COLO829 (cell line): ENCODE measurements around the gene CST7.
"Not testable (repeated sequence)": the region's sequence is repeated elsewhere in the genome, so short reads cannot be mapped to it uniquely, and the experiment has no call there.

Experiments used
- DNase-seq: peaks from one replicate; pipeline ENCODE4 v3.0.0; 2012; ENCODE audit warnings: low spot score

Gene CST7, protein sequence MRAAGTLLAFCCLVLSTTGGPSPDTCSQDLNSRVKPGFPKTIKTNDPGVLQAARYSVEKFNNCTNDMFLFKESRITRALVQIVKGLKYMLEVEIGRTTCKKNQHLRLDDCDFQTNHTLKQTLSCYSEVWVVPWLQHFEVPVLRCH

GRCh38 chr20:24948939-24949679 is at the start of gene CST7:
Gene CST7, plus strand, starts transcription at chr20:24949269. Its CDS starts 237 bp downstream, at chr20:24949506.
- no peak for DNase-seq

DNA sequence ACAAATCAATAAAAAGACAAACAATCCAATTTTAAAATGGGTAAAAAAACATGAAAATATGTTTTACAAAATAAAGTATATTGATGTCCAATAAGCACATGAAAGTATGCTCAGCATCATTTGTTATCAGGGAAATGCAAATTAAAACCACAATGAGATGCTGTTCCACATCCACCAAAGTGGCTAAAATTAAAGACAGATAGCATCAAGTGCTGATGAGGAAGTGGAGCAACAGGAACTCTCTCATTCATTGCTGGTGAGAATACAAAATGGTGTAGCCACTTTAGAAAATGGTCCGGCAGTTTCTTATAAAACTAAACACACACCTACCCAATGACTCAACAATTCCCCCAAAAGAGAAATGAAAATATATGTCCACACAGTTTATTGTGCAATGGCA is 42.3 kb upstream of the CST7 start:
- DNase-seq = no peak

GRCh38 chr20:24908642-24909041 is 40.4 kb upstream of the CST7 start:
- DNase-seq = no peak

GRCh38 chr20:24909086-24909780 is 39.8 kb upstream of the CST7 start:
- DNase-seq = no peak

DNA sequence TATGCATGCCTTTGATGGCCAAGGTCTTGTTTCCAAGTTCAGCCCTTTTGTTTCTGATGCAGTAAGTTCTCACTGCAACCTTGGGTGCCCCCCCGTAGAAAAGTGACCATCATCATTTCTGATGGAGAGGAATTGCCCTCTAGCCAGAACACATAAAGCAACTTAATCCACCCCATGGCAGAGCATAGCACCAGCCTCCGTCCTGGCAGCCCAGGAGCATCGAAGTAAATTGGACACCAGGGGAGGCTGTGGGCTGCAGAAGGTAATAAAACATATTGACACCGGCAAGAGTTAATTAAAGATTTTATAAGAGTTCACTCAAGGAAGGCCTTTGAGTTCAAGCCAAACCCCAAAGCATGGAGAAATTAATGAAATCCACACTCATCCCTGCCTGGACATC is 39.2 kb upstream of the CST7 start:
- DNase-seq = no peak

DNA sequence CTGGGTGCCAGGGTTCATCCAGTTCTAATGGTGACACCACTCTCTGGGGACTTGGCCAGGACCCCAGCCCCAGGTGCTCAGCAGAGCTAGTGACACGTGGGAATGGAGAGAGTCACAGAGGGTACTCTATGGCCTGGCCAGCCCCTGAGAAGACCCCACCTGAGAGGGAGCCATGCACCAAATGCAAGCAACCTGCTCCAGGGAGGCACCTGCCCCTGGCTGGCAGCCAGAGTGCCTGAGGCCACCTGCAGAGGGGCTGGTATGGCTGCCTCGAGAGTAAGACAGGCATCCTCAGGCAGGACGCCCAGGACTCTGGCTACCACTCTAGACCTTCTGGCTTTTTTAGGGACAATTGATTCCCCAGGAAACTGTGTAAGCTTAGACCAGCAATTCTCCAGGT is 38.6 kb upstream of the CST7 start:
- no peak for DNase-seq

GRCh38 chr20:24911461-24911860 is 37.6 kb upstream of the CST7 start:
- DNase-seq = no peak

DNA sequence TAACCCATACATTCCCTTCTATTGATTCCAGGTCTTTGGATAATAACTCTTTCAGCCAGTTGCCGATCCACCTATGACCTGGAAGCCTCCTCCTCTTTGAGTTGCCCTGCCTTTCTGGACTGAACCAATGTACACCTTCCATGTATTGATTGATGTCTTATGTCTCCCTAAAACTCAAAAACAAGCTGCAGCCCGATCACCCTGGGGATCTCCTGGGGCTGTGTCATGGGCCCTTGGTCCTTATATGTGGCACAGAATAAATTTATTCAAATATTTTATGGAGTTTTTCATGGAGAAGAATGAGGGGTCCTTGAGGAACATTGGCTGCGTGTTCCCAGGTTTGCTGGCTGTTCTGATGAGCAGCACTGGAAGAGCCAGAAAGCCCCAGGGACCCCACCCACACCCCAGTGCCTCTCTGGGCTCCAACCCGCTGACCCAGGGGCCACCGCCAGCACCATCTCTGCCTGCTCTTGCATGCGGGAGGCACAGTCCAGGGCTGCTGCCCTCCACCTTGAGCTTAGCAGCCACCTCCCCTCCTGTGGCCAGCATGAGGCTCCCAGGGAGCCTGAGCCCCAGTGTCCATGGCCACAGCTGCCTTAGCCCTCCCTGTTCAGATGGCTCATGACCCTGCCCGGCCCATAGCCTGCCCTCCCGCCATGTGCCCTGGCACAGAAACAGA is 36.5 kb upstream of the CST7 start:
- DNase-seq = no peak

GRCh38 chr20:24913076-24913628 is 35.9 kb upstream of the CST7 start:
- DNase-seq = no peak

DNA sequence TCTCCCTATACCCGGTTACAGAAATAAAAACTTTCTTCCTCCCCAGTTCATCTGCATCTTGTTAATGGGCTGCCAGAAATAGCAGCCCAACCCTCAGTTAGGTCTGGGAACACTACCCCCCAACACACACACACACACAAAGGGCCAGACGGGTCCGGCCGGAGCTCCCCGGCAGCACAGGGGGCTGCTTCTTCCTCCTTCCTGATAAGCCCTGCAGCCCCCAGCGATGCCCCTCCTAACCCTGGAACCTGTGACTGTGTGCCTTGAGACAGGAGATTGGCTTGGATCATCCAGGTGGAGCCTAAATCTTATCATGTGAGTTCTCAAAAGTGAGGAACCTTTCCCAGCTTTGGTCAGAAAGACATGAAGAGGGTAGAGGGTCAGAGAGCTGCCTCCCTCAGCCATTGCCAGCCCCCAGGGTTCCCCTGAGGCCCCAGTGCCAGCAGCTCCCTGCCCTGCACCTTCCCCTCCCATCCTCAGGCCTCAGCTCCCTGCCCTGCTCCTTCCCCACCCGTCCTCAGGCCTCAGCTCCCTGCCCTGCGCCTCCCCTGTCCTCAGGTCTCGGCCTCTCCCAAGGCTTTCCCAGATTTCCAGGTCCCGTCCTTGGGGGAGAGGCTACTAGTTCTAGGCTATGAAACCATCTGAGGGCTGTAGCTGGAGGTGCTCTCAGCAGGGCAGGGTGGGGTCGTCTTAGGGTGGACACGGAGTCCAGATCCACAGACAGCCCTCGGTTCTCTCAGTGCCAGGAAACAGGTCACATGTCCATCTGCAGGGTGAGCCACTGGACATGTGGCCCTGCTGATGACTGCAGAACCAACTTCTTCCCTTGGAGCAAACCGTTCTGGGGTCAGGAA is 34.5 kb upstream of the CST7 start:
- no peak for DNase-seq

DNA sequence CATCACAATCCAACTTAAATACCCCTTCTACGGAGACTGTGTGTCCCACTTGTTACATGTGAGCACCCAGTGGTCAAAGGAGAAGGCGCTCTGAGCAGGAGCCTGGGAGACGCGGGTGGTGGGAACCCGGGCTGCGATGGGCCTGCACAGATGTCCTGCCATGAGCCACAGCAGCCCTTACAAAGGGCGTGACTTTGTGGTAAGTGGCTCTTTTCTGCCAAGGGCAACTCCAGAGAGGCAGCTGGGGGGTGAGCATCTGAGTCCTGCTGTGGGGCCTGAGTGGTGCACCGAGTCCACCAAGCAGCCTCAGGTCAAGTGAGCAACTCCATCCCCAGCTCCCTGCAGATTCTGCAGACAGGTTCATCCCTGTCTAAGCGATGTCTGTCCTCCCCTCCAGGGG is 33.6 kb upstream of the CST7 start:
- DNase-seq = no peak

DNA sequence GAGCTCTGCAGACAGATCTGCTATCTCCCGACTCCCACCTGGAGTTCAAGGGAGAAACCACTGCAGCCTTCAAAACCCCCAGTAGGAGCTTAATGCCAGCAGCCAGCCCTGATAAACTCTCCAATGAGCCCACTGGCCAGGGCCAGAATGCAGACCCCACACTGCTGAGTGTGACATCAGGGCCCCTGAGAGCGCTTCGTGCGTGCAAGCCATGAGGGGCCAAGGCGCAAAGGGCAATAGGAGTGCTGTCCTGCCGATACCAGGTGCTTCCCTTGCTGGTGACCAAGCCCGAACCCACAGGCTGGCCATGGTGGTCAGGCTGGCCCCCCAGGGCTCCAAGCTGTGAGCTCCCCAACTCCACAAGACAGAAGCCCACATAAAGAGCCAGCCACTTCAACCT is 33.2 kb upstream of the CST7 start:
- DNase-seq = no peak

DNA sequence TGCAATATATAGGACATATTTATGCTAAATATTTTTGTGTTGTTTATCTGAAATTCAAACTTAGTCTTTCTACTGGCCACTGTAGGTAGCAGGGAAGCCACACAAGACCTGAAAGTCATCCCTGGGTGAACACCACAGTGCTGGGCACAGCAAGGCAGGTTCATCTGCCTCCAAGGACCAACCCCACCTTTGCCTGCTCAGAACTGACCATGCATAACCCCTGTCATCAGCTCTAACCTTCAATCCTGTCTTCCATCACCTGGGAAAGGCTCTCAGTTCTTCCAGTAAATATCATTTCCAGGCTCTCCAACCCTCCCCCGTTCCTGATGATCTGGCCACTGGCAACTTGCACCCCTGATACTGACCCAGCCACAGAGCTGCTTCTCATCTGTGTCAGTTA is 32.7 kb upstream of the CST7 start:
- DNase-seq = no peak

DNA sequence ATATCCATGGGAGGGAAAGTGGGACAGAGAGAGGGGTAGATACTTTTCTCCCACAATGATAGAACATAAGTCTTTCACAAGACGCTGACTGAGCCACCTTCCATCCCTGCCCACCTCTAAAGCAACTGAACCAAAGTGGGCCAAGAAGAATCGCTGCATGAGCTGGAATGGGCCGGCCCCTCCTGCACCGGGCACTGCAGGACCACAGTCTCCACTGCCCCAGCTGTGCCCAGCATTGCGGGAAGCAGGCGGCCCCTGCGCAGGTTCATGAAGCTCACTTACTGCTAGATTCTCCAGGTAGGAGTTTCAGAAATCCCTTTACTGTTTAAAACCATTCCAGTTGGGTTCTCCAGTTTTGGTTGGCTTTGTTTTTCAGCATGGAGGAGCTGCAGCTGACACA is 32.0 kb upstream of the CST7 start:
- no peak for DNase-seq

- peak; percentile 86 for DNase-seq
Observed at GRCh38 chr20:24917797-24918578, 31.1 kb upstream of the CST7 start.

DNA sequence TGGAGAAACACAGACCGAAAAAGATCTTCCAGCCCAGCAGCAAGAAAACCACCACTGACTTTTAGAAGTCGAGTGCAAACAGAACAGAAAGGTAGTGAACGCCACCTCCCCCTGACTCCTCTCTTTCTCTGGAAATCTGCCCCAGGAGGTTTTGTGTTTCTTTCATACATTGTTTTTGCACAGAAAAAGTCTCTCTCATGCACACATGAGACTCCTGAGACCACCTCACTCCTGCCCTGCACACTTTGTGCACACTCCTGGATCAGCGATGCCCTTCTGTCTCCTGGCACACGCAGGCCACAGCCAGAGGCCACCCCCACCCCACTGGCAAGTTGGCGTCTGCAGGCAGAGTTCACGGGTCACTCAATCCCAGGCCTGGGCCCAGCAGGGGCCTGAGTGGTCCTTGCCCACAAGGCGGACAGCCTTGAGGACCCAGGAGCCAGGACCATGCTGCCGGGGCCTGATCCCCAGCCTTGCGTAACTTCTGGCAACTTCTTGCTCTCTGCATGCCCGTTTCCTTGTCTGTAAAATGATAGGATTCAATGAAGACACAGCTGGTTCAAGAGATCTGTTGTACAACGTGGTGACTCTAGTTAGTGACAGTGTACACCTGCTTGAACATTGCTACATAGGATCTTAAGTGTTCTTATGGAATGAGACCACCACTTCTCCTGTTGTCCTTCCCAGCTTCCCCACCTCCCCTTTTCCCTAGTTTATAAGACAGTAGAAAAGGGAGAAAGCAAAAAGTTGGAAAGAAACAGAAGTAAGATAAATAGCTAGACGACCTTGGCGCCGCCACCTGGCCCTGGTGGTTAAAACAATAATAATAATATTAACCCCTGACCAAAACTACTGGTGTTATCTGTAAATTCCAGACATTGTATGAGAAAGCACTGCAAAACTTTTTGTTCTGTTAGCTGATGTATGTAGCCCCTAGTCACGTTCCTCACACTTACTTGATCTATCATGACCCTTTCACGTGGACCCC is 30.2 kb upstream of the CST7 start:
- DNase-seq = no peak

DNA sequence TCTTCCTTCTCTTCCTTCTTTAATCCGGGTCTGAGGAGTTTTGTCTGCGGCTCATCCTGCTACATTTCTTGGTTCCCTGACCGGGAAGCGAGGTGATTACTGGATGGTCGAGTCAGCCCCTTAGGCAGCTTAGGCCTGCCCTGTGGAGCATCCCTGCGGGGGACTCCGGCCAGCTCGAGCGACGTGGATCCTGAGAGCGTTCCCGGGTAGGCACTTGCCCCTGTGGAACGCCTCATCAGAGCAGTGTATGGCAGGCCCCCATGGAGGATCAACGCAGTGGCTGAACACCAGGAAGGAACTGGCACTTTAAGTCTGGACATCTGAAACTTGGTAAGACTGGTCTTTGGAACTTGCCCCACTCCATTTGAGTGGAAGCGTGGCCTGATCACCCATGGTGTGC is 29.4 kb upstream of the CST7 start:
- not testable (repeated sequence) for DNase-seq

DNA sequence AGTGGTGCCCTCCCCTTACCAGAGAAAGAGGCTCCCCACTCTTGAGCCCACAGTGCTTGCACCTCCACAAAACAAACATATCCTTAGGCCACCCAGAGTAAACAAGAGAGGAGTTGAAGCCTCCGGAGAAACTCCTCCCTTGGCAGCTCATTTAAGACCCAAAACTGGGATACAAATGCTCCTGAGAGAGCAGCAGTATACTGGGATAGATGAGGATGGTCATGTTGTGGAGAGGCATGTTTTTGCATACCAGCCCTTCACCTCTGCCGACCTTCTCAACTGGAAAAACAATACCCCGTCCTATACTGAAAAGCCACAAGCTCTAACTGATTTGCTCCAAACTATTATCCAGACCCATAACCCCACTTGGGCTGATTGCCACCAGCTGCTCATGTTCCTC is 28.4 kb upstream of the CST7 start:
- DNase-seq = not testable (repeated sequence)

DNA sequence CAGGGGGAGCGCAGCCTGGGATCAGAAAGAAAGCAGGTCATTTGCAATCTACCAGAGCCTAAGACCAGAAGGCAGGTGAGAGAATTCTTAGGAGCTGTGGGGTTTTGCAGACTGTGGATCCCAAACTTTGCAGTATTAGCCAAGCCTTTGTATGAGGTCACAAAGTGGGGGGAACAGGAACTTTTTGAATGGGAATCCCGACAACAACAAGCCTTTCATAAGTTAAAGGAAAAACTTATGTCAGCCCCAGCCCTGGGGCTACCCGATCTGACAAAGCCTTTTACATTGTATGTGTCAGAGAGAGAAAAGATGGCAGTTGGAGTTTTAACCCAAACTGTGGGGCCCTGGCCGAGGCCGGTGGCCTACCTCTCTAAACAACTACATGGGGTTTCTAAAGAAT is 19.8 kb upstream of the CST7 start:
- DNase-seq = not testable (repeated sequence)
